NT2/D1 (cell line): ENCODE results near the gene SPRYD3.

Source experiments
- DNase-seq: peaks from one replicate; pipeline ENCODE4 v3.0.0-alpha.2; 2011; ENCODE audit warnings: low read depth, low spot score
- H3K27me3 ChIP-seq: 2 replicates; pipeline ENCODE4 v1.6.0; 2011; ENCODE audit warnings: mild to moderate bottlenecking; ENCODE audit not compliant: insufficient read length, insufficient read depth
- H3K36me3 ChIP-seq: 2 replicates; pipeline ENCODE4 v1.6.1; 2011; ENCODE audit warnings: mild to moderate bottlenecking, low read length, mixed read lengths; ENCODE audit not compliant: insufficient read depth, insufficient read length
- H3K4me1 ChIP-seq: 2 replicates; pipeline ENCODE4 v1.5.1; 2011; ENCODE audit not compliant: insufficient read depth, insufficient read length
- H3K4me3 ChIP-seq: 2 replicates; pipeline ENCODE4 v1.5.1; 2011; ENCODE audit warnings: low read depth; ENCODE audit not compliant: insufficient read length
- H3K9ac ChIP-seq: 2 replicates; pipeline ENCODE4 v1.6.0; 2011; ENCODE audit warnings: low read depth; ENCODE audit not compliant: insufficient read length
- H3K9me3 ChIP-seq: 2 replicates; pipeline ENCODE4 v1.5.1; 2011; ENCODE audit warnings: mild to moderate bottlenecking, low read length; ENCODE audit not compliant: insufficient read depth
- SUZ12 ChIP-seq: IDR thresholded peaks from 2 replicates; pipeline ENCODE4 v1.6.1; 2011; ENCODE audit not compliant: insufficient read length, insufficient read depth; ENCODE audit errors: extremely low read depth
- YY1 ChIP-seq: IDR thresholded peaks from 2 replicates; pipeline ENCODE4 v1.6.1; 2011; ENCODE audit not compliant: insufficient read length, insufficient read depth
- ZNF274 ChIP-seq: IDR thresholded peaks from 2 replicates; pipeline ENCODE4 v1.6.1; 2011; ENCODE audit warnings: mild to moderate bottlenecking, low read depth, low read length

SPRYD3 gene

GRCh38 chr12:53054112-53054878, 24.9 kb downstream of the SPRYD3 start:
- peaks cover 10% of the 10 kb centered on the region for H3K27me3 ChIP-seq
- peak overlapping the region; percentile 77 for H3K4me3 ChIP-seq
- peak overlapping the region; percentile 85 for H3K9ac ChIP-seq
- H3K36me3 ChIP-seq = peaks cover 8% of the 10 kb centered on the region
- H3K4me1 ChIP-seq = peaks cover 33% of the 10 kb centered on the region
- TF ChIP-seq ZNF274 (no peak), SUZ12 (no peak), YY1 (no peak)
- H3K9me3 ChIP-seq = no peaks in the 10 kb centered on the region
- peak; percentile 93 for DNase-seq

- no peaks in the 10 kb centered on the region for H3K9me3 ChIP-seq
- no peak for TF ChIP-seq YY1
- no peak for TF ChIP-seq SUZ12
- no peak for TF ChIP-seq ZNF274
- H3K27me3 ChIP-seq = peaks cover 10% of the 10 kb centered on the region
- peak overlapping the region; percentile 77 for H3K4me3 ChIP-seq
- no peak for DNase-seq
- peak overlapping the region; percentile 85 for H3K9ac ChIP-seq
- H3K4me1 ChIP-seq = peaks cover 41% of the 10 kb centered on the region
- H3K36me3 ChIP-seq = peaks cover 8% of the 10 kb centered on the region
Observed at GRCh38 chr12:53053218-53054111, 25.7 kb downstream of the SPRYD3 start.

GRCh38 chr12:53052419-53053217, 26.6 kb downstream of the SPRYD3 start:
- TF ChIP-seq ZNF274 (no peak), SUZ12 (no peak), YY1 (no peak)
- Histone ChIP-seq H3K9me3 (no peaks in the 10 kb centered on the region), H3K4me3 (no peak overlapping the region), H3K4me1 (peaks cover 48% of the 10 kb centered on the region), H3K27me3 (peaks cover 3% of the 10 kb centered on the region), H3K9ac (peak overlapping the region; percentile 58), H3K36me3 (peaks cover 8% of the 10 kb centered on the region)
- DNase-seq = no peak

- no peaks in the 10 kb centered on the region for H3K9me3 ChIP-seq
- peak overlapping the region; percentile 58 for H3K9ac ChIP-seq
- no peak for DNase-seq
- peaks cover 48% of the 10 kb centered on the region for H3K4me1 ChIP-seq
- H3K36me3 ChIP-seq = peaks cover 8% of the 10 kb centered on the region
- TF ChIP-seq YY1 (no peak), SUZ12 (no peak), ZNF274 (no peak)
- H3K27me3 ChIP-seq = no peaks in the 10 kb centered on the region
- H3K4me3 ChIP-seq = no peak overlapping the region
Observed at GRCh38 chr12:53051881-53052412, 27.2 kb downstream of the SPRYD3 start.

- DNase-seq = no peak
- Histone ChIP-seq H3K27me3 (no peaks in the 10 kb centered on the region), H3K4me3 (no peak overlapping the region), H3K36me3 (peaks cover 8% of the 10 kb centered on the region), H3K9me3 (no peaks in the 10 kb centered on the region), H3K9ac (peak overlapping the region; percentile 42), H3K4me1 (peaks cover 48% of the 10 kb centered on the region)
- TF ChIP-seq SUZ12 (no peak), YY1 (no peak), ZNF274 (no peak)
Observed at GRCh38 chr12:53051058-53051880, 27.9 kb downstream of the SPRYD3 start.
